A549 (cell line): ENCODE results near the gene MSRB3. TPM values are rescaled to one million over a fixed set of nuclear protein-coding genes. Genes with fewer than 3 reads are reported as not detected.

ENCODE experiments used
- ATAC-seq, 2 experiments: fragments of 200-7000 bp in 1 of 2; fragments of >200 bp in 1 of 2; cut with Nextera tagmentation in 1 of 2; cut with Tn5 transposase in 1 of 2; 3 replicates each; pipeline versions ENCODE4 v1.8.0 to v1.9.1; 2018 to 2020; ENCODE audit warnings: mild to moderate bottlenecking in 1 of 2, moderate library complexity in 1 of 2
- CTCF ChIA-PET: fragments of 300-600 bp; sonication (Branson Sonifier 250); formaldehyde crosslinking; extraction: SDS; loops from one replicate; lab custom pipeline; 2021; ENCODE audit warnings: antibody characterized with exemption, inconsistent platforms; lab: Yijun Ruan, JAX
- POLR2A ChIA-PET: fragments of 350-600 bp; formaldehyde crosslinking; extraction: SDS; loops from one replicate; lab custom pipeline; 2021; ENCODE audit warnings: antibody characterized with exemption, inconsistent platforms; lab: Yijun Ruan, JAX
- DNase-seq, 2 experiments: peaks; one replicate each; pipeline versions ENCODE4 v3.0.0 to v3.0.0-alpha.2; 2011 to 2016; ENCODE audit warnings: low read depth in 1 of 2, low spot score in 1 of 2
- FAIRE-seq: peaks from 2 replicates; lab custom pipeline; 2011; peaks lifted over from hg19 to GRCh38; lab: Jason Lieb, UNC
- H3K27ac ChIP-seq, 2 experiments: fragments of >200 bp; sonication (Bioruptor Twin); formaldehyde crosslinking; 3 replicates each; pipeline ENCODE4 v1.5.1; 2016 to 2017
- H3K4me1 ChIP-seq: fragments of >200 bp; sonication (Bioruptor Twin); formaldehyde crosslinking; 3 replicates; pipeline ENCODE4 v1.6.1; 2016
- H3K4me2 ChIP-seq: fragments of >200 bp; sonication (Bioruptor Twin); formaldehyde crosslinking; 3 replicates; pipeline ENCODE4 v1.6.1; 2016
- H3K4me3 ChIP-seq: fragments of >200 bp; sonication (Bioruptor Twin); formaldehyde crosslinking; 3 replicates; pipeline ENCODE4 v1.5.1; 2016
- H3K9me3 ChIP-seq: fragments of >200 bp; sonication (Bioruptor Twin); formaldehyde crosslinking; 3 replicates; pipeline ENCODE4 v1.6.1; 2016
- CBX2 ChIP-seq: fragments of 200-600 bp; sonication (generic); IDR thresholded peaks from 2 replicates; pipeline ENCODE4 v1.6.1; 2016; ENCODE audit warnings: low read depth, mild to moderate bottlenecking, borderline replicate concordance
- CBX8 ChIP-seq: fragments of 200-600 bp; sonication (generic); IDR thresholded peaks from 2 replicates; pipeline ENCODE4 v1.6.1; 2016
- FOSL2 ChIP-seq, 2 experiments: fragments of 450-650 bp in 1 of 2; fragments of >200 bp in 1 of 2; sonication (Bioruptor Twin) in 1 of 2; formaldehyde crosslinking; IDR thresholded peaks; 2 replicates each; pipeline versions ENCODE4 v1.5.0 to v1.6.1; 2016 to 2020; ENCODE audit warnings: mild to moderate bottlenecking in 1 of 2, moderate library complexity in 1 of 2
- HOXA7 ChIP-seq: fragments of 250-450 bp; sonication (Bioruptor Pico); IDR thresholded peaks from 2 replicates; pipeline ENCODE4 v1.5.0; 2020; ENCODE audit warnings: mild to moderate bottlenecking, moderate library complexity
- KDM1A ChIP-seq: fragments of 200-600 bp; sonication (generic); IDR thresholded peaks from 2 replicates; pipeline ENCODE4 v1.6.1; 2016; ENCODE audit warnings: low read depth, mild to moderate bottlenecking
- NR3C1 ChIP-seq: fragments of >200 bp; sonication (Bioruptor Twin); formaldehyde crosslinking; IDR thresholded peaks from 3 replicates; pipeline ENCODE4 v1.6.1; 2017
- PHF8 ChIP-seq: fragments of 200-600 bp; sonication (generic); IDR thresholded peaks from 2 replicates; pipeline ENCODE4 v1.6.1; 2016; ENCODE audit warnings: low read depth, mild to moderate bottlenecking, antibody characterized with exemption, moderate library complexity, borderline replicate concordance
- RFX5 ChIP-seq: fragments of 450-650 bp; IDR thresholded peaks from 2 replicates; pipeline ENCODE4 v1.7.1; 2014; ENCODE audit warnings: antibody characterized with exemption, mild to moderate bottlenecking, moderate library complexity
- RNF2 ChIP-seq: fragments of 200-600 bp; sonication (generic); IDR thresholded peaks from 2 replicates; pipeline ENCODE4 v1.6.1; 2016; ENCODE audit warnings: low read depth, mild to moderate bottlenecking, antibody characterized with exemption, moderate library complexity, borderline replicate concordance
- SMC3 ChIP-seq: fragments of >200 bp; sonication (Bioruptor Twin); formaldehyde crosslinking; IDR thresholded peaks from 3 replicates; pipeline ENCODE4 v1.6.1; 2018; ENCODE audit warnings: inconsistent platforms
- SREBF2 ChIP-seq: fragments of 450-650 bp; IDR thresholded peaks from 2 replicates; pipeline ENCODE4 v1.6.1; 2014; ENCODE audit warnings: mild to moderate bottlenecking, moderate library complexity
- TFCP2L1 ChIP-seq: fragments of 250-450 bp; sonication (Bioruptor Pico); IDR thresholded peaks from 2 replicates; pipeline ENCODE4 v1.5.0; 2021; ENCODE audit warnings: mild to moderate bottlenecking
- ZC3H11A ChIP-seq: fragments of 450-650 bp; IDR thresholded peaks from 2 replicates; pipeline ENCODE4 v1.6.1; 2014; ENCODE audit warnings: antibody characterized with exemption, mild to moderate bottlenecking
- ZFP36 ChIP-seq: fragments of 450-650 bp; IDR thresholded peaks from 2 replicates; pipeline ENCODE4 v1.6.1; 2014; ENCODE audit warnings: borderline replicate concordance; ENCODE audit not compliant: partially characterized antibody
- ZSCAN20 ChIP-seq: fragments of 250-450 bp; sonication (Bioruptor Pico); IDR thresholded peaks from 2 replicates; pipeline ENCODE4 v1.8.0; 2022; ENCODE audit warnings: mild to moderate bottlenecking, moderate library complexity
- WGBS: methylation state at CpG from one replicate; pipeline ENCODE4 v1.1.6; 2017; ENCODE audit errors: missing lambda C conversion rate; 5-methylcytosine and 5-hydroxymethylcytosine counted together
- polyA plus RNA-seq, 4 experiments: library from polyadenylated mRNA; depleted of rRNA in 3 of 4; stranded (reverse); fragments of >200 nt; fragmentation: RNase III in 1 of 4; extraction: RNeasy Plus Mini Kit Qiagen cat#74134 plus additional on column Dnase treatment in 1 of 4; gene quantifications; 2 replicates in 3 of 4; 3 replicates in 1 of 4; pipeline ENCODE4 v1.2.3, GENCODE V29; 2011 to 2017
- TF ChIP-seq, protein P1 (sequence below): fragments of 250-450 bp; sonication (Bioruptor Pico); IDR thresholded peaks from 2 replicates; pipeline ENCODE4 v1.5.0; 2020; ENCODE audit warnings: low read depth, mild to moderate bottlenecking, moderate library complexity
- TF ChIP-seq, protein P2 (sequence below): fragments of 200-600 bp; sonication (generic); IDR thresholded peaks from 2 replicates; pipeline ENCODE4 v1.6.1; 2016; ENCODE audit warnings: antibody characterized with exemption, mild to moderate bottlenecking, moderate library complexity
- TF ChIP-seq, protein P3 (sequence below): fragments of >200 bp; sonication (Bioruptor Twin); formaldehyde crosslinking; IDR thresholded peaks from 3 replicates; pipeline ENCODE4 v1.5.1; 2016
- TF ChIP-seq, protein P4 (sequence below): IDR thresholded peaks from 2 replicates; pipeline ENCODE4 v1.6.1; 2012
- TF ChIP-seq, protein P5 (sequence below): IDR thresholded peaks from 2 replicates; pipeline ENCODE4 v1.6.1; 2012
- TF ChIP-seq, protein P6 (sequence below): IDR thresholded peaks from 2 replicates; pipeline ENCODE4 v1.6.1; 2012; ENCODE audit warnings: low read depth, borderline replicate concordance
- TF ChIP-seq, protein P7 (sequence below): fragments of 150-350 bp; IDR thresholded peaks from 2 replicates; pipeline ENCODE4 v1.6.1; 2014; ENCODE audit warnings: low read depth, mild to moderate bottlenecking, low read length

The MSRB3 gene
- polyA plus RNA-seq, 2 of the 4 experiments (the other 2 are of a cell fraction): 25.2 to 46.1 TPM

DNA sequence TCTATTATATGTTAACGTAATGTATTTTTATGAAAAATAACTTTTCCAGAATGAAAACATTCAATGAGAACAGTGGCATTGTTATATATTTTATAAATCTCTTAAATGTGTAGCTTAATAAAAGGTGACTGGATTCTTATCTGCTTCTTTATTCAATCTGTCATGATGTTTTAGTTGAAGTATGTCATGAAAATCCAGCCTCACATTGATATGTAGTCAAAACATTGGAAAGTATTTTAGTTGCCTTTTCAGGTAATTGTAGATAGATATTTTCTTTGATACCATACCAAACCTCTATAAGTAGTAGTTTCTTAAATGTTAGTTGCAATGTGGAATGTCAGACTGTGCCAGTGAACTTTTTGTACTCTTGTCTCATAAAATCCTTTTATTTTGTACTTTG, 41.3 kb upstream of the MSRB3 start (continued):
- TF ChIP-seq TFCP2L1 (no peak), SMC3 (no peak), CBX8 (no peak), RNF2 (no peak)

DNA sequence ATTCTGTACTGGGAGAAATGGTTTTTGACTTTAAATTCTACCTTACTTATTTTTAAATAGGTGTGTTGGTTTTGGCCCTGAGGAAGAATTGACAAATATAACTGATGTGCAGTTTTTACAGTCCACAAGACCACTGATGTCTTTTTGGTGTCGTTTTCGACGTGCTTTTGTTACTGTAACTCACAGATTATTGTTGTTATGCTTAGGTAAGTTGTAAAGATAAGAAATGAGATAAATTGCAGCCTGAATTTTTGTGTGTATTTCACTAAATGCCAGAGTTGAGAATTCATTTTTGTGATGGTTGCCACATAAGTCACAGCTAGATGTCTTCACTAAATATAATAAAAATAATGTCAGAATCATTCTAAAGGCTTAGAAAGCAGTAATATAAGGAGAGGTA, 39.9 kb upstream of the MSRB3 start:
- TF ChIP-seq TFCP2L1 (no peak), KDM1A (no peak)
- TF ChIP-seq, protein P1, sequence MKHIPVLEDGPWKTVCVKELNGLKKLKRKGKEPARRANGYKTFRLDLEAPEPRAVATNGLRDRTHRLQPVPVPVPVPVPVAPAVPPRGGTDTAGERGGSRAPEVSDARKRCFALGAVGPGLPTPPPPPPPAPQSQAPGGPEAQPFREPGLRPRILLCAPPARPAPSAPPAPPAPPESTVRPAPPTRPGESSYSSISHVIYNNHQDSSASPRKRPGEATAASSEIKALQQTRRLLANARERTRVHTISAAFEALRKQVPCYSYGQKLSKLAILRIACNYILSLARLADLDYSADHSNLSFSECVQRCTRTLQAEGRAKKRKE (CRISPR knock-in tag): no peak
- TF ChIP-seq, protein P2, sequence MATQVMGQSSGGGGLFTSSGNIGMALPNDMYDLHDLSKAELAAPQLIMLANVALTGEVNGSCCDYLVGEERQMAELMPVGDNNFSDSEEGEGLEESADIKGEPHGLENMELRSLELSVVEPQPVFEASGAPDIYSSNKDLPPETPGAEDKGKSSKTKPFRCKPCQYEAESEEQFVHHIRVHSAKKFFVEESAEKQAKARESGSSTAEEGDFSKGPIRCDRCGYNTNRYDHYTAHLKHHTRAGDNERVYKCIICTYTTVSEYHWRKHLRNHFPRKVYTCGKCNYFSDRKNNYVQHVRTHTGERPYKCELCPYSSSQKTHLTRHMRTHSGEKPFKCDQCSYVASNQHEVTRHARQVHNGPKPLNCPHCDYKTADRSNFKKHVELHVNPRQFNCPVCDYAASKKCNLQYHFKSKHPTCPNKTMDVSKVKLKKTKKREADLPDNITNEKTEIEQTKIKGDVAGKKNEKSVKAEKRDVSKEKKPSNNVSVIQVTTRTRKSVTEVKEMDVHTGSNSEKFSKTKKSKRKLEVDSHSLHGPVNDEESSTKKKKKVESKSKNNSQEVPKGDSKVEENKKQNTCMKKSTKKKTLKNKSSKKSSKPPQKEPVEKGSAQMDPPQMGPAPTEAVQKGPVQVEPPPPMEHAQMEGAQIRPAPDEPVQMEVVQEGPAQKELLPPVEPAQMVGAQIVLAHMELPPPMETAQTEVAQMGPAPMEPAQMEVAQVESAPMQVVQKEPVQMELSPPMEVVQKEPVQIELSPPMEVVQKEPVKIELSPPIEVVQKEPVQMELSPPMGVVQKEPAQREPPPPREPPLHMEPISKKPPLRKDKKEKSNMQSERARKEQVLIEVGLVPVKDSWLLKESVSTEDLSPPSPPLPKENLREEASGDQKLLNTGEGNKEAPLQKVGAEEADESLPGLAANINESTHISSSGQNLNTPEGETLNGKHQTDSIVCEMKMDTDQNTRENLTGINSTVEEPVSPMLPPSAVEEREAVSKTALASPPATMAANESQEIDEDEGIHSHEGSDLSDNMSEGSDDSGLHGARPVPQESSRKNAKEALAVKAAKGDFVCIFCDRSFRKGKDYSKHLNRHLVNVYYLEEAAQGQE: no peak
- Histone ChIP-seq H3K4me3 (no peak overlapping the region), H3K4me1 (no peaks in the 10 kb centered on the region), H3K27ac (no peak overlapping the region), H3K9me3 (no peaks in the 10 kb centered on the region), H3K4me2 (no peak overlapping the region)
- WGBS: 90% methylated on average over 3 of the region's 3 CpGs
- ATAC-seq: no peak
- POLR2A ChIA-PET: no interaction called here
- no peak for DNase-seq
- CTCF ChIA-PET: interaction anchor here (1.3 kb wide), 1 partner anchor 15 kb away, joined by 3 read pairs; no protein-coding TSS in a partner anchor
- no peak for FAIRE-seq

DNA sequence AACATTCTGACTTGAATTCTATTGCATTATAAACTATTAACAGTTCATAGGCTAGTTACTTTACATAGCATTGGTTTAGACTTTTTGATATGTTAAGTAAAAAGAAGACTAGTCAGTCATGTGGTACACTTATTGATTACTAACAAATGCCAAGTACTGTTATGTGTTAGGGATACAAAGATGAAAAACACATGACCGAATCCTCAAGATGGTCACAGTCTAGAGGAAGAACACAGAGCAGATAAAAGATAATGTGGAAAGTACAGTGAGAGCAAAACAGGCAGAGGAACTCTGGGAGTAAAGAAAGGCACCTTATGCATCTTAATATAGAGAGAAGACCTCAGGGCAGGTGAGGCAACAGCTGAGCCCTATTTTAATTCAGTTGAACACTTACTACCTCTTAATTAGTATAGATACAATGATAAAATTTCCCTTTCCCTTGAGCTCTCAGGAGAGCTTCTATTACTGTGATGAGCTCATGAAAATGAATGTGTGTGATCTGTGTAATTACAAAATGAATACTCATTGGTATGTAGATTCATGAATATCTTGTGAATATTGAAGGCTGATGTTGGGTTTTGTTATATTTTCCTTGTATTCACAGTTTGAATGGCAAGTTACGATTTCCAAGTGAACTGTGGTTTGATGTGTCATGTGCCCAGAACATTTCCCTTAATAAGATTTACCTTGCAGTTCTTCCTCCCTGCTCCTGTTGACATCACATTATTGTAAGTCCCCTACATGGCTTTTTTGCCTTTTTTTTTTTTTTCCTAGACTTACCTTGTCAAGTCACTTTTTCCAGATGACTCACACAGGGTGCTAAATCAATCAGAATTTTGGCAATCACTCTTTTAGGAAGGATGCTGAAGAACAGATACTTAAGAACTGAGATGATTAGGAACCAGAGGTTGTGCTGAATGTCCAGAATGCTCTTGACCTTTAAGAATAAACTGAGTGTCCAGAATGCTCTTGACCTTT, 29.5 kb upstream of the MSRB3 start:
- H3K9me3 ChIP-seq: no peaks in the 10 kb centered on the region
- no peak overlapping the region for H3K27ac ChIP-seq
- no peak overlapping the region for H3K4me3 ChIP-seq
- H3K4me2 ChIP-seq: no peak overlapping the region
- no peaks in the 10 kb centered on the region for H3K4me1 ChIP-seq
- WGBS: 90% methylated on average over 2 of the region's 2 CpGs
- no peak for DNase-seq
- CTCF ChIA-PET: no interaction called here
- FAIRE-seq: peak; percentile 72
- POLR2A ChIA-PET: no interaction called here
- no peak for ATAC-seq
- TF ChIP-seq, protein P3, sequence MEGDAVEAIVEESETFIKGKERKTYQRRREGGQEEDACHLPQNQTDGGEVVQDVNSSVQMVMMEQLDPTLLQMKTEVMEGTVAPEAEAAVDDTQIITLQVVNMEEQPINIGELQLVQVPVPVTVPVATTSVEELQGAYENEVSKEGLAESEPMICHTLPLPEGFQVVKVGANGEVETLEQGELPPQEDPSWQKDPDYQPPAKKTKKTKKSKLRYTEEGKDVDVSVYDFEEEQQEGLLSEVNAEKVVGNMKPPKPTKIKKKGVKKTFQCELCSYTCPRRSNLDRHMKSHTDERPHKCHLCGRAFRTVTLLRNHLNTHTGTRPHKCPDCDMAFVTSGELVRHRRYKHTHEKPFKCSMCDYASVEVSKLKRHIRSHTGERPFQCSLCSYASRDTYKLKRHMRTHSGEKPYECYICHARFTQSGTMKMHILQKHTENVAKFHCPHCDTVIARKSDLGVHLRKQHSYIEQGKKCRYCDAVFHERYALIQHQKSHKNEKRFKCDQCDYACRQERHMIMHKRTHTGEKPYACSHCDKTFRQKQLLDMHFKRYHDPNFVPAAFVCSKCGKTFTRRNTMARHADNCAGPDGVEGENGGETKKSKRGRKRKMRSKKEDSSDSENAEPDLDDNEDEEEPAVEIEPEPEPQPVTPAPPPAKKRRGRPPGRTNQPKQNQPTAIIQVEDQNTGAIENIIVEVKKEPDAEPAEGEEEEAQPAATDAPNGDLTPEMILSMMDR: no peak
- TF ChIP-seq CBX2 (no peak), RNF2 (no peak), NR3C1 (no peak), PHF8 (no peak), RFX5 (no peak), ZFP36 (no peak), FOSL2 (IDR thresholded peaks at IDR 0.05) (no peak), FOSL2 (CRISPR knock-in tag; IDR thresholded peaks at IDR 0.05) (no peak), ZC3H11A (no peak), CBX8 (no peak), SMC3 (no peak), ZSCAN20 (CRISPR knock-in tag) (no peak), SREBF2 (no peak), HOXA7 (CRISPR knock-in tag) (no peak)
- TF ChIP-seq, protein P4, sequence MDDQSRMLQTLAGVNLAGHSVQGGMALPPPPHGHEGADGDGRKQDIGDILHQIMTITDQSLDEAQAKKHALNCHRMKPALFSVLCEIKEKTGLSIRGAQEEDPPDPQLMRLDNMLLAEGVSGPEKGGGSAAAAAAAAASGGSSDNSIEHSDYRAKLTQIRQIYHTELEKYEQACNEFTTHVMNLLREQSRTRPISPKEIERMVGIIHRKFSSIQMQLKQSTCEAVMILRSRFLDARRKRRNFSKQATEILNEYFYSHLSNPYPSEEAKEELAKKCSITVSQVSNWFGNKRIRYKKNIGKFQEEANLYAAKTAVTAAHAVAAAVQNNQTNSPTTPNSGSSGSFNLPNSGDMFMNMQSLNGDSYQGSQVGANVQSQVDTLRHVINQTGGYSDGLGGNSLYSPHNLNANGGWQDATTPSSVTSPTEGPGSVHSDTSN: no peak
- TF ChIP-seq, protein P5, sequence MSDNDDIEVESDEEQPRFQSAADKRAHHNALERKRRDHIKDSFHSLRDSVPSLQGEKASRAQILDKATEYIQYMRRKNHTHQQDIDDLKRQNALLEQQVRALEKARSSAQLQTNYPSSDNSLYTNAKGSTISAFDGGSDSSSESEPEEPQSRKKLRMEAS: no peak
- TF ChIP-seq, protein P6, sequence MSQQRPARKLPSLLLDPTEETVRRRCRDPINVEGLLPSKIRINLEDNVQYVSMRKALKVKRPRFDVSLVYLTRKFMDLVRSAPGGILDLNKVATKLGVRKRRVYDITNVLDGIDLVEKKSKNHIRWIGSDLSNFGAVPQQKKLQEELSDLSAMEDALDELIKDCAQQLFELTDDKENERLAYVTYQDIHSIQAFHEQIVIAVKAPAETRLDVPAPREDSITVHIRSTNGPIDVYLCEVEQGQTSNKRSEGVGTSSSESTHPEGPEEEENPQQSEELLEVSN: no peak
- TF ChIP-seq, protein P7, sequence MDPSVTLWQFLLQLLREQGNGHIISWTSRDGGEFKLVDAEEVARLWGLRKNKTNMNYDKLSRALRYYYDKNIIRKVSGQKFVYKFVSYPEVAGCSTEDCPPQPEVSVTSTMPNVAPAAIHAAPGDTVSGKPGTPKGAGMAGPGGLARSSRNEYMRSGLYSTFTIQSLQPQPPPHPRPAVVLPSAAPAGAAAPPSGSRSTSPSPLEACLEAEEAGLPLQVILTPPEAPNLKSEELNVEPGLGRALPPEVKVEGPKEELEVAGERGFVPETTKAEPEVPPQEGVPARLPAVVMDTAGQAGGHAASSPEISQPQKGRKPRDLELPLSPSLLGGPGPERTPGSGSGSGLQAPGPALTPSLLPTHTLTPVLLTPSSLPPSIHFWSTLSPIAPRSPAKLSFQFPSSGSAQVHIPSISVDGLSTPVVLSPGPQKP: no peak
